ENCODE measurements around the gene C17orf50.

The C17orf50 gene

DNA sequence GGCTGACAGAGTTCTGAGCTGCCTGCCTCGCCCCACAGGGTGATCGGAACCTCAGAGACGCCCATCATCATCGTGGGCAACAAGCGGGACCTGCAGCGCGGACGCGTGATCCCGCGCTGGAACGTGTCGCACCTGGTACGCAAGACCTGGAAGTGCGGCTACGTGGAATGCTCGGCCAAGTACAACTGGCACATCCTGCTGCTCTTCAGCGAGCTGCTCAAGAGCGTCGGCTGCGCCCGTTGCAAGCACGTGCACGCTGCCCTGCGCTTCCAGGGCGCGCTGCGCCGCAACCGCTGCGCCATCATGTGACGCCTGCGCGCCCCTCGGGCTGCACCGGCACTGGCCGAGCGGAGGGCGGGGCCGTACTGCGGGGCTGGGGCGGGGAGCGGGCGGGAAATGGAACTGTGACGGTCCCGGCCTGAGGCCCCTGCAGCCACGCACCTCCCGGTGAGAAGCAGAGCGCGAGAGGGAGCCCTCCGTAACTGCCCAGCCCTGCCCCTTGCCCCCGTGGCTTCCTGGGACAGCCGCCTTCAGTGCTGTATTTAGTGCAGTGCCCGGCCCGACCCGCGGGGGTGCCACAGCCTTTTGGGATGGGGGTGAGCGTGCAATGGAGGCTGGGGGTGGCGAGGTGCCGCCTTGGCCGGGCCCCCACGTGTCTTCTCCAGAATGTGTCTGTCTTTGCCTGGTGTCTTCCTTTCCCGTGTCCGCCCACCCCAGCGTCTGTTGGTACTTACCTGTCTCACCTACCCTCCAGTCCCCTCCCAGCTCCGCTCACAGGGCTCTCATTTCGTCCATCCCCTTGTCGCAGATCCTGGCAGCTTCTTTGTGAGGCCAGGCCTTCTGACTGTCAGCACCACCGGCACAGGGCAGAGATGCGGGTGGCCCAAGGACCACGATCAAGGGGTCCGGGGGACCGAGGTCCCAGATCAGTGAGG is 19.4 kb upstream of the C17orf50 start:
- H3K27ac ChIP-seq = no peak overlapping the region
- no peaks in the 10 kb centered on the region for H3K4me1 ChIP-seq (ENCODE audit: control insufficient read depth in 1 of 2, insufficient read depth in 1 of 2, low read depth in 1 of 2, low read length in 1 of 2)
- H3K36me3 ChIP-seq = no peaks in the 10 kb centered on the region
- TF ChIP-seq, protein P1, sequence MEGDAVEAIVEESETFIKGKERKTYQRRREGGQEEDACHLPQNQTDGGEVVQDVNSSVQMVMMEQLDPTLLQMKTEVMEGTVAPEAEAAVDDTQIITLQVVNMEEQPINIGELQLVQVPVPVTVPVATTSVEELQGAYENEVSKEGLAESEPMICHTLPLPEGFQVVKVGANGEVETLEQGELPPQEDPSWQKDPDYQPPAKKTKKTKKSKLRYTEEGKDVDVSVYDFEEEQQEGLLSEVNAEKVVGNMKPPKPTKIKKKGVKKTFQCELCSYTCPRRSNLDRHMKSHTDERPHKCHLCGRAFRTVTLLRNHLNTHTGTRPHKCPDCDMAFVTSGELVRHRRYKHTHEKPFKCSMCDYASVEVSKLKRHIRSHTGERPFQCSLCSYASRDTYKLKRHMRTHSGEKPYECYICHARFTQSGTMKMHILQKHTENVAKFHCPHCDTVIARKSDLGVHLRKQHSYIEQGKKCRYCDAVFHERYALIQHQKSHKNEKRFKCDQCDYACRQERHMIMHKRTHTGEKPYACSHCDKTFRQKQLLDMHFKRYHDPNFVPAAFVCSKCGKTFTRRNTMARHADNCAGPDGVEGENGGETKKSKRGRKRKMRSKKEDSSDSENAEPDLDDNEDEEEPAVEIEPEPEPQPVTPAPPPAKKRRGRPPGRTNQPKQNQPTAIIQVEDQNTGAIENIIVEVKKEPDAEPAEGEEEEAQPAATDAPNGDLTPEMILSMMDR (IDR thresholded peaks at IDR 0.05) = no peak
- no peak overlapping the region for H3K4me3 ChIP-seq (ENCODE audit: low read depth in 1 of 2, low read length in 1 of 2)
- H3K9me3 ChIP-seq = no peaks in the 10 kb centered on the region
- H3K27me3 ChIP-seq = peaks cover 61% of the 10 kb centered on the region

DNA sequence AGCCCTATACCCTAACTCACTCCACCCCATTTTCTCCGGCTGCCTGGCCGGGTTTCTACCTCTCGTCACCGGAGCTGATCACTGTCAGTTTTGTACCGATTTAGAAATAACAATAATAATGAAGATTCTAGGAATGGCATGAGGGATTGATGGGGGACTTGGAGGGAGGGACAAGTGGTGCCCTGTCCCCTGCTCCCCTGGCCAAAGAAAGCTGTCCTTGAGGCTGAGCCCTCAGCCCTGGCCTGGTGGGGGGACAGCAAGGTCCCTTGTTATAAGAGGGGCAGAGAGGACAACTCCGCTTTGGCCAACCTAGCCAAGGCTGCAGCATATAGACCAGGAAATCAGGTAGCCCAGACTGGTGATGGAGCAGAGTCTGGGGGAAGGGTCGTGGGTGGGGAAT is 18.2 kb upstream of the C17orf50 start:
- Histone ChIP-seq H3K27ac (no peak overlapping the region), H3K36me3 (no peaks in the 10 kb centered on the region), H3K4me1 (ENCODE audit: control insufficient read depth in 1 of 2, insufficient read depth in 1 of 2, low read depth in 1 of 2, low read length in 1 of 2) (no peaks in the 10 kb centered on the region), H3K27me3 (peaks cover 61% of the 10 kb centered on the region), H3K4me3 (ENCODE audit: low read depth in 1 of 2, low read length in 1 of 2) (no peak overlapping the region), H3K9me3 (no peaks in the 10 kb centered on the region)
- TF ChIP-seq, protein P1 (IDR thresholded peaks at IDR 0.05) = no peak

DNA sequence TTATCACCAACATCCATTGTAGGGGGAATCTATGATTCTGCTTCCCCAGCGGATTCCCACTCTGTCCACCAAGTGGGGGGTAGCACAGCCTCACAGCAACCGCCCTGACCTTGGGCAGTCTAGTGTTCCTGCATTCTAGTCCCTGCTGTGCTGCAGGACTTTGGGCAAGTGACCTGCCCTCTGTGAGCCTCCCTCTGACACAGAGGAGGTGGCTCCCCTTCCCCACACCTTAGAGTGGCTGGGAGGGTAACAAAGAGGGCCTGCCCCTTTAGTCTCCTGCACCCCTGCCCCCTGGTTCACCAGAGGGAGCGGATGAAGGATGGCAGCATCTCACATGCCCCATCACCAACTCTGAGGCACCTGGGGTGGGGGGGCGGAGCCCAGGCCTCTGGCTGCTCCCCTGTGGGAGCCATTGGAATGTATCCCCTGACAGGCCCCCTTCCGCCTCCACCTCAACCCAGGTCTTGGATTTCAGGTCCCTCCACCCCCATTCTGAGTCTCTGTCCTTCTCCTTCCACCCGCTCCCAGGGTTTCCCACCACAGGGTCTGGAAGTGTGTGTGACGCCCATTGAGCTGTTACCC is 17.7 kb upstream of the C17orf50 start:
- Histone ChIP-seq H3K4me1 (ENCODE audit: control insufficient read depth in 1 of 2, insufficient read depth in 1 of 2, low read depth in 1 of 2, low read length in 1 of 2) (no peaks in the 10 kb centered on the region), H3K9me3 (no peaks in the 10 kb centered on the region), H3K36me3 (no peaks in the 10 kb centered on the region), H3K4me3 (ENCODE audit: low read depth in 1 of 2, low read length in 1 of 2) (no peak overlapping the region), H3K27me3 (peaks cover 65% of the 10 kb centered on the region), H3K27ac (no peak overlapping the region)
- TF ChIP-seq, protein P1 (IDR thresholded peaks at IDR 0.05) = no peak

DNA sequence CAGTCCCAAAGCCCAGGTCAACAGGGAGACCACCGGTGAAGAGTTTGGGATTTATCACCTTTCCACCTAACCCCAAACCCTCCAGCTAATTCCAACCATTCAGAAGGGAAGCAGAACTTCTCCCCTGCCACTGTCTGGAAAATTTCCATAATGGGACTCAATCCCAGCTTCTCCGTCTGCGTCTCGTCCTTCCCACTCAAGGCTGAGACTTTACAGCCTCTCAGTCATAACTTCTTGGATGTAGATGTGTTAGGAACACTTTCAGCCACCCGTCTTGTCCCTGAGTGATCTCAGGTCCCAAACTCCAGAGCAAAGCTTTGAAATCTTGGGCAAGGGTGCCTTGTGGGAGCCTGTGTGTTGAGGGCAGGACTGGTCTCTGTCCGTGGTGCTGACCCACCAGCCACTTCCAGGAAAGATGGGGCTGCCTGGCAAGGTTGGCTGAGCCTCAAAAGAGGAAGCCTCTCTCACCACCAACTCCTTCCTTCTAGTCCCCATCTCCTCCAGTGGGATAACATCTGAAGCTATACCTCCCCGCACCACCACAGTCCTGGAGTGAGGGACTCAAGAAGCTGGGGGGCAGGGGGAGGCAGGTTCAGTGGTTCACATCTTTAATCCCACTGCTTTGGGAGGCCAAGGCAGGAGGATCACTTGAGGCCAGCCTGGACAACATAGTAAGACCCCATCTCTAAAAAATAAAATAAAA is 16.9 kb upstream of the C17orf50 start:
- H3K4me1 ChIP-seq (ENCODE audit: control insufficient read depth in 1 of 2, insufficient read depth in 1 of 2, low read depth in 1 of 2, low read length in 1 of 2) = no peaks in the 10 kb centered on the region
- no peak overlapping the region for H3K27ac ChIP-seq
- no peaks in the 10 kb centered on the region for H3K36me3 ChIP-seq
- TF ChIP-seq, protein P1 (IDR thresholded peaks at IDR 0.05) = no peak
- no peak overlapping the region for H3K4me3 ChIP-seq (ENCODE audit: low read depth in 1 of 2, low read length in 1 of 2)
- no peaks in the 10 kb centered on the region for H3K9me3 ChIP-seq
- H3K27me3 ChIP-seq = peaks cover 65% of the 10 kb centered on the region

DNA sequence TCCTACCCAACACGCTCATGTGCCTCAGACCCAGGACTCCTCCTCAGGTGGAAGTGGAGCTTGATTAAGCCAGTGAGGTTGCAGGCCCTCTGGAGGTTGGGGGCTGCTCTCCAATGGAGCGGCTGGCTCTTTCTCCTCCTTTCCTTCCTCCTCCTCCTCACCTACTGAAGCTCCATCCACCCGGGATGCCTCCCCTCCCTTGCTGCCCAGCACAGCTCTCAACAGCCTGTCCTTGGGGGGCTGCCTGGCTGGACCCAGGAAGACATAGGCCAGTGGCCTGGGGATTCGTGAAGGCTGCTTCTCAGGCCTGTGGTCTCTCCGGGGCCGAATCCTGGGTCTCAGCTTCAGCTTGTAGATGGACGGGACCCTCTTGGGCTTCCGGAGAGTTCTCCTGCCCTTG is 15.9 kb upstream of the C17orf50 start:
- H3K27me3 ChIP-seq = peaks cover 65% of the 10 kb centered on the region

More for the DNA sequence above, 15.9 kb upstream of the C17orf50 start:
- H3K27ac ChIP-seq = no peak overlapping the region
- TF ChIP-seq, protein P1 (IDR thresholded peaks at IDR 0.05) = no peak
- no peak overlapping the region for H3K4me3 ChIP-seq (ENCODE audit: low read depth in 1 of 2, low read length in 1 of 2)
- no peaks in the 10 kb centered on the region for H3K36me3 ChIP-seq
- no peaks in the 10 kb centered on the region for H3K9me3 ChIP-seq
- no peaks in the 10 kb centered on the region for H3K4me1 ChIP-seq (ENCODE audit: control insufficient read depth in 1 of 2, insufficient read depth in 1 of 2, low read depth in 1 of 2, low read length in 1 of 2)

All from neutrophil (primary cell).